HG03460 (cell line): ENCODE data around the gene EDEM1.

ENCODE experiments used
- ATAC-seq: cut with Tn5 transposase; IDR thresholded peaks from one replicate; pipeline ENCODE4 v1.9.1; 2021; ENCODE audit not compliant: unreplicated experiment

EDEM1 gene

GRCh38 chr3:5197470-5198312 is 10.2 kb downstream of the EDEM1 start:
- ATAC-seq: peak; percentile 78

GRCh38 chr3:5198313-5198677 is 10.8 kb downstream of the EDEM1 start:
- no peak for ATAC-seq

GRCh38 chr3:5198986-5199731 is 11.7 kb downstream of the EDEM1 start:
- peak; percentile 31 for ATAC-seq

GRCh38 chr3:5201536-5201935 is 14.0 kb downstream of the EDEM1 start:
- ATAC-seq: no peak

- ATAC-seq: no peak
Measured at GRCh38 chr3:5202222-5202621, 14.7 kb downstream of the EDEM1 start.

GRCh38 chr3:5205165-5205941 is 17.8 kb downstream of the EDEM1 start:
- peak; percentile 99 for ATAC-seq

- ATAC-seq: no peak
Measured at GRCh38 chr3:5210926-5211325, 23.4 kb downstream of the EDEM1 start.

GRCh38 chr3:5212628-5213573 is 25.4 kb downstream of the EDEM1 start:
- ATAC-seq: no peak

- no peak for ATAC-seq
Measured at GRCh38 chr3:5213574-5213966, 26.1 kb downstream of the EDEM1 start.

GRCh38 chr3:5214352-5214751 is 26.8 kb downstream of the EDEM1 start:
- no peak for ATAC-seq

- ATAC-seq: no peak
Measured at GRCh38 chr3:5217824-5218595, 30.5 kb downstream of the EDEM1 start.

GRCh38 chr3:5218815-5219214 is 31.3 kb downstream of the EDEM1 start:
- ATAC-seq: no peak

- no peak for ATAC-seq
Measured at GRCh38 chr3:5219216-5219615, 31.7 kb downstream of the EDEM1 start.

GRCh38 chr3:5220193-5220592 is 32.7 kb downstream of the EDEM1 start:
- no peak for ATAC-seq

GRCh38 chr3:5220667-5221431 is 33.3 kb downstream of the EDEM1 start:
- no peak for ATAC-seq

GRCh38 chr3:5221701-5222100 is 34.2 kb downstream of the EDEM1 start:
- ATAC-seq: no peak

GRCh38 chr3:5222283-5223005 is 34.9 kb downstream of the EDEM1 start:
- ATAC-seq: no peak

- no peak for ATAC-seq
Measured at GRCh38 chr3:5226783-5227182, 39.3 kb downstream of the EDEM1 start.
